GM12892 (cell line): ENCODE data around the gene KIF23.

Experiments used
- POLR2A ChIP-seq: IDR thresholded peaks from 2 replicates; pipeline ENCODE4 v1.6.1; 2011; ENCODE audit warnings: low read depth, low read length, control low read depth
- POLR2AphosphoS5 ChIP-seq: IDR thresholded peaks from 2 replicates; pipeline ENCODE4 v1.6.1; 2011; ENCODE audit warnings: low read depth, low read length, control low read depth
- TAF1 ChIP-seq: IDR thresholded peaks from 2 replicates; pipeline ENCODE4 v1.6.1; 2011; ENCODE audit warnings: low read depth, mild to moderate bottlenecking, control low read depth, low read length, borderline replicate concordance

DNA sequence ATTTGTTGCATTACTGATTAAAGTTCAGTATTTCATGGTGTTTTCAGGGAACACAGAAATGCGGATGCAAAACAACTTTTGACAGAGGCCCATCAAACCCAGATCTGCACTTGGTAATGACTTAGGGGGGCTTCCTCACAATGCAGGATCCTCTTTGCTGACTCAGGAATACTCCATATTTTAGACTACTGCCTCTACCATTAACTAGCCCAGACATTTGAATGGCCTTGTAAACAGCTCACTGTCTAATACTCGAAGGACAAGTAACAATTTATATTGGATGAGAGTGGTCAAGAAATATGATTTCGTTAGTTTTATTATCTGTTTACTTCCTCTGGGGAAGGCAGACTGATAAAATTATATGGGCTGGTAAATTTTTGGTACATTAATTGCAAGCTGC, 9.0 kb upstream of the KIF23 start:
- TF ChIP-seq POLR2AphosphoS5 (no peak), POLR2A (no peak), TAF1 (no peak)
